ENCODE data around the gene DDX20.

DNA sequence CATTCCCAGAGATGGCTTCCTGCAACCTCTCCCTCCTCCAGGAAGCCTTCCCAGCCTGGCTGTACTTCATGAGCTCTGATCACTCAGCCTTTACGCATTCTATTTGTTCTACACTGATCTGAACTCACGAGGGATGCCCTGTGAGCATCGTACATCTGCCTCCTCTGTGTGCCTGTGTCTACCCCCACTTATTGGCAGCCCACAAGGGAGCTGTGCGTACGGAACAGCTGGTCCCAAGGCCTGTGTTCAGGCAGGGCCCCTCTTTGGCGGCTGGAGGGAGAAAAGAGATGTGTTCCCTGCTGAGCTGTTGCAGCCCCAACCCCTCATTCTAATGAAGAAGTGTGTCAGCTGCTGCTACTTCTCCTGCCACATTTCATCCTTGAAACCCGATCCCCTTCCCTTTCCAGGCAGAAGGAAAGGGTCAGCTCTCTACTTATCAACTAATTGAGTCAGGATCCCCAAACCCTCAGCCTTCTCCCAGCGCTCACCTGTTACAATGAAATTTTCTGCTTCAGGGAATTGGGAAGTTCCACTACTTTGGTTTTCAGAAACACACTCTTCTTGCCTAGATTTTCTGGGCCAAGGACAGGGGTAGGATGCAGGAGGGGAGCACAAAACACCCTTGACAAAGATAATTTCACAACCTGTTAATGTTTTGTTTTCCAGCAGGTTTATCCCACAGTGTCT is 19.7 kb upstream of the DDX20 start:
- TF ChIP-seq CTCF (IDR thresholded peaks at IDR 0.05; ENCODE audit: low read length) (no peak), EZH2 (IDR thresholded peaks at IDR 0.05; ENCODE audit: borderline replicate concordance, low read length) (no peak)
